Neural progenitor cell (in vitro differentiated cells): ENCODE measurements around the gene NTM.

Experiments used
- EZH2 ChIP-seq: fragments of 200-600 bp; sonication (generic); IDR thresholded peaks from 2 replicates; pipeline ENCODE4 v1.6.1; 2017; ENCODE audit warnings: antibody characterized with exemption, mild to moderate bottlenecking, moderate library complexity
- TF ChIP-seq, protein P1 (sequence below): fragments of 200-600 bp; sonication (generic); IDR thresholded peaks from 2 replicates; pipeline ENCODE4 v1.5.1; 2017; ENCODE audit warnings: antibody characterized with exemption, mild to moderate bottlenecking

DNA sequence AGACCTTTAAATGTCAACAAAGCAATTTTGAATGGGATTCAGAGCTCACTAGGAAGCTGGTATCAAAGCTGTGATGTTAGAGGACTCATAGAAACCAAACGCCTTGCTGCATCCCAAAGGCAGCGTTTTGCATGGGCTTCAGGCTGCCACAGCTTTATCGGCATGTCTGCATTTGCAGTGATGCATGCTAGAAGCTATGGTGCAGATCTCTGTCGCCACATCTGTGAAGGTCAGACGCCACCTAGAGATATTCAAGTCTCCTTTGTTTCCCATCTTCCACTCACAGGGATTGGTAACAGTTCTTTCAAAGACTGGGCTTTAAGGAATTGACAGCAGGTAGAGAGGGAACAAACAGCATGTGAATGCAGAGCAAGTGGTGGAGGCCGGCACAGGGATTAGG is 47.8 kb downstream of the NTM start:
- TF ChIP-seq, protein P1, sequence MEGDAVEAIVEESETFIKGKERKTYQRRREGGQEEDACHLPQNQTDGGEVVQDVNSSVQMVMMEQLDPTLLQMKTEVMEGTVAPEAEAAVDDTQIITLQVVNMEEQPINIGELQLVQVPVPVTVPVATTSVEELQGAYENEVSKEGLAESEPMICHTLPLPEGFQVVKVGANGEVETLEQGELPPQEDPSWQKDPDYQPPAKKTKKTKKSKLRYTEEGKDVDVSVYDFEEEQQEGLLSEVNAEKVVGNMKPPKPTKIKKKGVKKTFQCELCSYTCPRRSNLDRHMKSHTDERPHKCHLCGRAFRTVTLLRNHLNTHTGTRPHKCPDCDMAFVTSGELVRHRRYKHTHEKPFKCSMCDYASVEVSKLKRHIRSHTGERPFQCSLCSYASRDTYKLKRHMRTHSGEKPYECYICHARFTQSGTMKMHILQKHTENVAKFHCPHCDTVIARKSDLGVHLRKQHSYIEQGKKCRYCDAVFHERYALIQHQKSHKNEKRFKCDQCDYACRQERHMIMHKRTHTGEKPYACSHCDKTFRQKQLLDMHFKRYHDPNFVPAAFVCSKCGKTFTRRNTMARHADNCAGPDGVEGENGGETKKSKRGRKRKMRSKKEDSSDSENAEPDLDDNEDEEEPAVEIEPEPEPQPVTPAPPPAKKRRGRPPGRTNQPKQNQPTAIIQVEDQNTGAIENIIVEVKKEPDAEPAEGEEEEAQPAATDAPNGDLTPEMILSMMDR: no peak
- TF ChIP-seq EZH2: no peak
